OCI-LY7 (cell line): Measurements from ENCODE around the gene FRRS1L. TPM values are rescaled to one million over a fixed set of nuclear protein-coding genes. Genes with fewer than 3 reads are reported as not detected.

Source experiments
- BruUV-seq: library from RNA; stranded (reverse); fragments of 400-500 nt; replicated peaks from 2 replicates; lab custom pipeline; 2021; lab: Mats Ljungman, UMichigan
- CTCF ChIA-PET: fragments of 300-600 bp; sonication (Branson Sonifier 250); formaldehyde crosslinking; loops from one replicate; lab custom pipeline; 2022; ENCODE audit warnings: antibody characterized with exemption; ENCODE audit not compliant: unreplicated experiment; lab: Charles Lee
- POLR2A ChIA-PET: fragments of 300-600 bp; sonication (Branson Sonifier 250); formaldehyde crosslinking; loops from one replicate; lab custom pipeline; 2022; ENCODE audit warnings: antibody characterized with exemption; lab: Charles Lee
- DNase-seq: peaks from one replicate; pipeline ENCODE4 v3.0.0-alpha.2; 2015; ENCODE audit warnings: low spot score
- H2AFZ ChIP-seq: fragments of 200-600 bp; sonication (generic), shearing (Covaris generic); 2 replicates; pipeline ENCODE4 v1.6.1; 2014; ENCODE audit warnings: mild to moderate bottlenecking, antibody characterized with exemption, low read length, moderate library complexity
- H3K27ac ChIP-seq: fragments of 200-600 bp; sonication (generic); 2 replicates; pipeline ENCODE4 v1.5.1; 2014; ENCODE audit warnings: mixed run types, low read depth, mild to moderate bottlenecking, moderate library complexity, low read length, inconsistent platforms; ENCODE audit not compliant: poor library complexity, severe bottlenecking
- H3K36me3 ChIP-seq: fragments of 200-600 bp; sonication (generic); 2 replicates; pipeline ENCODE4 v1.6.1; 2014; ENCODE audit warnings: mild to moderate bottlenecking, antibody characterized with exemption, low read length, moderate library complexity, mixed read lengths; ENCODE audit not compliant: insufficient read depth
- H3K4me1 ChIP-seq: fragments of 200-600 bp; sonication (generic); 2 replicates; pipeline ENCODE4 v1.5.1; 2014; ENCODE audit warnings: mild to moderate bottlenecking, low read length; ENCODE audit not compliant: insufficient read depth, poor library complexity, severe bottlenecking
- H3K4me2 ChIP-seq: fragments of 200-600 bp; sonication (generic); 2 replicates; pipeline ENCODE4 v1.6.1; 2014; ENCODE audit warnings: mild to moderate bottlenecking, low read length
- H3K4me3 ChIP-seq: fragments of 200-600 bp; sonication (generic); 2 replicates; pipeline ENCODE4 v1.5.1; 2014; ENCODE audit warnings: mild to moderate bottlenecking, low read depth, low read length; ENCODE audit not compliant: poor library complexity, severe bottlenecking
- H3K79me2 ChIP-seq: fragments of 200-600 bp; sonication (generic); 2 replicates; pipeline ENCODE4 v1.6.1; 2016; ENCODE audit warnings: low read depth, mild to moderate bottlenecking, low read length, moderate library complexity, mixed read lengths; ENCODE audit not compliant: insufficient read depth
- H3K9me2 ChIP-seq: fragments of 200-600 bp; sonication (generic); 2 replicates; pipeline ENCODE4 v1.6.1; 2016; ENCODE audit warnings: mild to moderate bottlenecking, low read length, mixed read lengths; ENCODE audit not compliant: insufficient read depth
- H3K9me3 ChIP-seq: fragments of 200-600 bp; sonication (generic); 2 replicates; pipeline ENCODE4 v1.6.1; 2014; ENCODE audit warnings: mild to moderate bottlenecking, mixed run types, low read length, mixed read lengths
- H4K20me1 ChIP-seq: fragments of 200-600 bp; sonication (generic); 2 replicates; pipeline ENCODE4 v1.6.1; 2014; ENCODE audit warnings: mild to moderate bottlenecking, antibody characterized with exemption, low read length, moderate library complexity, mixed read lengths; ENCODE audit not compliant: insufficient read depth
- EZH2phosphoT487 ChIP-seq: fragments of 200-600 bp; sonication (generic); IDR thresholded peaks from 2 replicates; pipeline ENCODE4 v1.6.1; 2018; ENCODE audit warnings: low read depth, borderline replicate concordance, mild to moderate bottlenecking, mixed run types, antibody characterized with exemption, low read length, moderate library complexity, mixed read lengths
- intact Hi-C: fragments of 100-400 bp; cut with micrococcal nuclease; formaldehyde crosslinking; loops from one replicate; pipeline ENCODE4 v1.10.0; 2022; ENCODE audit not compliant: unreplicated experiment
- total RNA-seq, 2 experiments: library from RNA; depleted of rRNA in 1 of 2; stranded (reverse); fragments of >200 nt in 1 of 2; shearing (Covaris generic) in 1 of 2; gene quantifications; 2 replicates each; pipeline ENCODE4 v1.2.3, GENCODE V29; 2014 to 2022
- TF ChIP-seq, protein P1 (sequence below): fragments of 200-600 bp; sonication (generic); conservative IDR thresholded peaks from 2 replicates; pipeline ENCODE4 v1.5.1; 2014; ENCODE audit warnings: mild to moderate bottlenecking, antibody characterized with exemption, low read length, moderate library complexity, mixed read lengths

FRRS1L gene
- total RNA-seq, 2 experiments from 2014 or later: not detected

DNA sequence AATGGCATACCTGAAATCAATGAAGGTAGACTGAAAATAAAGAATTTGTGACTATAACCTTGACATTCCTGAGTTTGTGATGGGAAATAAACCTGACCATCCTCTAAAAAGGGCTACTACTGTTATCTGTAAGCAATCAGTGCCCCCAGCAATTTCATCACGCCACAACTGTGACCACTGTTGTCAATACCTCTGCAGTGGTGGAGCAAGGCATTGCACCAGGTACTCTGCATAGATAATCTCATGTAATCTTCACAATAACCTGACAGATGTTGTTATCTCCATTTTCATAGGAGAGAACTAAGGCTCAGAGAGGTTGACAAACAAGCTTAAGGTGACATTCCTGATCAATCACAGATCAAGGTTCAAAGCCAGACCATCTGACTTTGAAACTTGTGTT is 38.5 kb upstream of the FRRS1L start:
- Histone ChIP-seq H3K4me2 (no peak overlapping the region), H3K9me3 (no peaks in the 10 kb centered on the region), H3K27ac (no peak overlapping the region), H3K36me3 (no peaks in the 10 kb centered on the region), H3K9me2 (no peaks in the 10 kb centered on the region), H4K20me1 (no peaks in the 10 kb centered on the region), H3K4me3 (no peak overlapping the region), H3K79me2 (no peaks in the 10 kb centered on the region), H2AFZ (no peak overlapping the region), H3K4me1 (no peaks in the 10 kb centered on the region)
- intact Hi-C loops: no loop called here
- DNase-seq: no peak
- POLR2A ChIA-PET: interaction anchor here (0.7 kb wide), 1 partner anchor 161 kb away, joined by 3 read pairs; no protein-coding TSS in a partner anchor
- TF ChIP-seq, protein P1, sequence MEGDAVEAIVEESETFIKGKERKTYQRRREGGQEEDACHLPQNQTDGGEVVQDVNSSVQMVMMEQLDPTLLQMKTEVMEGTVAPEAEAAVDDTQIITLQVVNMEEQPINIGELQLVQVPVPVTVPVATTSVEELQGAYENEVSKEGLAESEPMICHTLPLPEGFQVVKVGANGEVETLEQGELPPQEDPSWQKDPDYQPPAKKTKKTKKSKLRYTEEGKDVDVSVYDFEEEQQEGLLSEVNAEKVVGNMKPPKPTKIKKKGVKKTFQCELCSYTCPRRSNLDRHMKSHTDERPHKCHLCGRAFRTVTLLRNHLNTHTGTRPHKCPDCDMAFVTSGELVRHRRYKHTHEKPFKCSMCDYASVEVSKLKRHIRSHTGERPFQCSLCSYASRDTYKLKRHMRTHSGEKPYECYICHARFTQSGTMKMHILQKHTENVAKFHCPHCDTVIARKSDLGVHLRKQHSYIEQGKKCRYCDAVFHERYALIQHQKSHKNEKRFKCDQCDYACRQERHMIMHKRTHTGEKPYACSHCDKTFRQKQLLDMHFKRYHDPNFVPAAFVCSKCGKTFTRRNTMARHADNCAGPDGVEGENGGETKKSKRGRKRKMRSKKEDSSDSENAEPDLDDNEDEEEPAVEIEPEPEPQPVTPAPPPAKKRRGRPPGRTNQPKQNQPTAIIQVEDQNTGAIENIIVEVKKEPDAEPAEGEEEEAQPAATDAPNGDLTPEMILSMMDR: no peak
- TF ChIP-seq EZH2phosphoT487: no peak
- no TSS peak for BruUV-seq
- CTCF ChIA-PET: no interaction called here

DNA sequence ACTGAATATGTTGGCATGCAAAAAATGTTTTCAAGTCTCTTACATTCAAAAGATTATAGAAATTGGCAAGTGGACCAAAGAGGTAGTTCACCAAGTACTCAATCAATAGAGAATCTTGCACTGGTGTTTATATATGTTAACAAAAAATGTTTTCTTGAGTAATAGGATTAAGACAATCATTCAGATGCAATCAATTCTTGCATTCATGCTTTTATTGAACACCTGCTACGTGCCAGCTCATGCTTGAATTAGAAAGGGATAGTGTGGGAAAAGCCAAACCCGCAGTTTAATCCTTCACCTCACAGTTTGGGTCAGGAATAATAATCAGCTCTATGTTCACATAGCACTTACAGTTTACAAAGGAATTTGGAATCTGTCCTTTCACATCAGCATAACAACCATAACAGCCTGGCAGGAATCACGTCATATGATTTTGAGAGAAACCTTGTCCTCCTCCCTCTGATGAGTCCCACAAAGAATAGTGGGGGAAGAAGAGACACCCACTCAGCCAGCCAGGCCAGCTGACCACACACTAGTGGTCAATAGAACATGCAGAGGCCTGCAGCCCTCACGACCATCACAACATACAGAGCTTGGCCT is 36.8 kb upstream of the FRRS1L start:
- CTCF ChIA-PET: no interaction called here
- intact Hi-C loops: no loop called here
- BruUV-seq: no TSS peak

DNA sequence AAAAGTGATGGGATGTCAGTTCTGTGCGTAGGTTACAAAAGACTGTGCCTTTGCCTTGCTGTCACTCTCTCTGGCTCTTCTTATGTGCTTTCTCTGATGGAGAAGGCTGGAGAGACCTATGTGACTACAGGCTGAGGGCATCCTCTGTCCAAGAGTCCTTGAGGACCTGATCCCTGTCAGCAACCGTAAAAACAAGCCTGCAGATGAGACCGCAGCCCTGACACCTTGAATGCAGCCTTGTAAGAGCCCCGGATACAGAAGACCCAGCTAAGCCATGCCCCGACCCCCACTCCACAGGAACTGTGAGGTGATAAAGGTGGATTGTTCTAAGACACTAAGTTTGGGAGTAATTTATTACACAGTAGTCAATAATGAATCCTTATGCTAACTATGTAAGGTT is 32.6 kb upstream of the FRRS1L start:
- ChIA-PET CTCF (no interaction called here), POLR2A (no interaction called here)
- no peak for DNase-seq
- Histone ChIP-seq H3K4me1 (no peaks in the 10 kb centered on the region), H3K9me2 (no peaks in the 10 kb centered on the region), H3K4me3 (no peak overlapping the region), H3K27ac (no peak overlapping the region), H3K9me3 (no peaks in the 10 kb centered on the region), H3K36me3 (no peaks in the 10 kb centered on the region), H2AFZ (no peak overlapping the region), H3K79me2 (no peaks in the 10 kb centered on the region), H4K20me1 (no peaks in the 10 kb centered on the region), H3K4me2 (no peak overlapping the region)
- no TSS peak for BruUV-seq
- intact Hi-C loops: no loop called here
- no peak for TF ChIP-seq EZH2phosphoT487
- TF ChIP-seq, protein P1: no peak

More for the DNA sequence above, 36.8 kb upstream of the FRRS1L start:
- Histone ChIP-seq H3K4me3 (no peak overlapping the region), H2AFZ (no peak overlapping the region), H3K4me2 (no peak overlapping the region), H3K36me3 (no peaks in the 10 kb centered on the region), H4K20me1 (no peaks in the 10 kb centered on the region), H3K79me2 (no peaks in the 10 kb centered on the region), H3K9me3 (no peaks in the 10 kb centered on the region), H3K4me1 (no peaks in the 10 kb centered on the region), H3K27ac (no peak overlapping the region), H3K9me2 (no peaks in the 10 kb centered on the region)
- TF ChIP-seq EZH2phosphoT487: no peak
- TF ChIP-seq, protein P1: no peak
- DNase-seq: no peak
- POLR2A ChIA-PET: no interaction called here
